Ovary (tissue), 9 donors: ENCODE measurements around the gene HOXC4. TPM values are rescaled to one million over a fixed set of nuclear protein-coding genes. Genes with fewer than 3 reads are reported as not detected.

Experiments used
- DNase-seq, 5 donors: peaks; one replicate each; pipeline ENCODE4 v3.0.0-alpha.2; 2019 to 2020
- H3K27ac ChIP-seq, 2 donors: fragments of 200-600 bp; one replicate each; pipeline versions ENCODE4 v1.5.1 to v1.8.0; 2019 to 2022
- H3K27me3 ChIP-seq: fragments of 200-600 bp; one replicate; pipeline ENCODE4 v1.8.0; 2022
- H3K36me3 ChIP-seq: fragments of 200-600 bp; sonication (generic); one replicate; pipeline ENCODE4 v1.5.1; 2019
- H3K4me1 ChIP-seq: one replicate; pipeline ENCODE4 v1.8.1; 2013; ENCODE audit warnings: mild to moderate bottlenecking, moderate library complexity; ENCODE audit not compliant: insufficient read depth
- H3K4me3 ChIP-seq: fragments of 200-600 bp; sonication (generic); one replicate; pipeline ENCODE4 v1.5.1; 2017
- H3K9me3 ChIP-seq, 2 donors: fragments of 200-600 bp in 1 of 2; sonication (generic) in 1 of 2; one replicate each; pipeline versions ENCODE4 v1.5.1 to v1.8.1; 2013 to 2019; ENCODE audit warnings: mild to moderate bottlenecking in 1 of 2, moderate library complexity in 1 of 2
- EP300 ChIP-seq: sonication (generic); formaldehyde crosslinking; IDR thresholded peaks from one replicate; pipeline ENCODE4 v1.6.1; 2017; ENCODE audit warnings: antibody characterized with exemption
- POLR2A ChIP-seq: fragments of 450-650 bp; IDR thresholded peaks from one replicate; pipeline ENCODE4 v1.6.1; 2017; ENCODE audit warnings: antibody characterized with exemption, mild to moderate bottlenecking, moderate library complexity
- WGBS, 3 donors: extraction: QIAGEN DNeasy Blood & Tissue Kit in 1 of 3; methylation state at CpG; one replicate each; pipeline versions ENCODE4 v1.1.5 to v1.1.7; 2013 to 2017; 5-methylcytosine and 5-hydroxymethylcytosine counted together
- intact Hi-C, 4 donors: fragments of 100-400 bp; cut with DNase I; formaldehyde crosslinking; loops; one replicate each; pipeline versions ENCODE4 v1.11.0 to v1.15.1; 2022 to 2023
- polyA plus RNA-seq, 2 donors: library from polyadenylated mRNA; stranded (reverse); fragments of 200-250 nt in 1 of 2; fragments of 350-450 nt in 1 of 2; fragmentation: Illumina TruSeq in 1 of 2; extraction: RNeasy Lipid Tissue Mini Kit (QIAGEN cat#74804) in 1 of 2; gene quantifications; one replicate each; pipeline ENCODE4 v1.2.3, GENCODE V29; 2013 to 2014
- total RNA-seq, 7 donors: library from RNA; depleted of rRNA in 2 of 7; stranded (reverse); fragments of >200 nt in 2 of 7; fragmentation: NEBNext Ultra II Directional in 3 of 7; extraction: Animal tissue kit (Norgen Biotek cat#: 25700) in 3 of 7; gene quantifications; one replicate each; pipeline versions ENCODE4 v1.1.0 to v1.2.4, GENCODE V29; 2016 to 2023
- TF ChIP-seq, protein P1 (sequence below), 3 donors: fragments of 450-650 bp in 2 of 3; fragments of 200-600 bp in 1 of 3; IDR thresholded peaks; one replicate each; pipeline versions ENCODE4 v1.5.1 to v1.8.0; 2016 to 2022; ENCODE audit warnings: antibody characterized with exemption in 3 of 3, mild to moderate bottlenecking in 1 of 3
- donor health status: DM: no; HTN: no; CAD: no; lungs with moderate emphysema.
- donor health status: DM: no; HTN: no; CAD: no.
- donor health status: Bipolar disorder and iron deficiency.
- donor health status: DM: yes; HTN: yes; CAD: no.
- donor health status: DM: no; HTN: no; CAD: no.
- donor health status: DM: yes; HTN: yes; CAD: no.

Gene HOXC4
- total and polyA plus RNA-seq, 9 donors, result 3.3 to 21.8 (median 11.5) TPM

GRCh38 chr12:54050482-54050810 lies 3.2 kb upstream of the HOXC4 start:
- DNase-seq, result no peak
- Histone ChIP-seq H3K9me3 (no peaks in the 10 kb centered on the region), H3K4me1 (peaks cover 7% of the 10 kb centered on the region), H3K36me3 (no peaks in the 10 kb centered on the region), H3K27me3 (no peaks in the 10 kb centered on the region), H3K4me3 (no peak overlapping the region), H3K27ac (no peak overlapping the region)
- intact Hi-C loops, result no loop called here
- TF ChIP-seq EP300 (no peak), POLR2A (no peak)
- TF ChIP-seq, protein P1, sequence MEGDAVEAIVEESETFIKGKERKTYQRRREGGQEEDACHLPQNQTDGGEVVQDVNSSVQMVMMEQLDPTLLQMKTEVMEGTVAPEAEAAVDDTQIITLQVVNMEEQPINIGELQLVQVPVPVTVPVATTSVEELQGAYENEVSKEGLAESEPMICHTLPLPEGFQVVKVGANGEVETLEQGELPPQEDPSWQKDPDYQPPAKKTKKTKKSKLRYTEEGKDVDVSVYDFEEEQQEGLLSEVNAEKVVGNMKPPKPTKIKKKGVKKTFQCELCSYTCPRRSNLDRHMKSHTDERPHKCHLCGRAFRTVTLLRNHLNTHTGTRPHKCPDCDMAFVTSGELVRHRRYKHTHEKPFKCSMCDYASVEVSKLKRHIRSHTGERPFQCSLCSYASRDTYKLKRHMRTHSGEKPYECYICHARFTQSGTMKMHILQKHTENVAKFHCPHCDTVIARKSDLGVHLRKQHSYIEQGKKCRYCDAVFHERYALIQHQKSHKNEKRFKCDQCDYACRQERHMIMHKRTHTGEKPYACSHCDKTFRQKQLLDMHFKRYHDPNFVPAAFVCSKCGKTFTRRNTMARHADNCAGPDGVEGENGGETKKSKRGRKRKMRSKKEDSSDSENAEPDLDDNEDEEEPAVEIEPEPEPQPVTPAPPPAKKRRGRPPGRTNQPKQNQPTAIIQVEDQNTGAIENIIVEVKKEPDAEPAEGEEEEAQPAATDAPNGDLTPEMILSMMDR (IDR thresholded peaks at IDR 0.05), result no peak
- 69 to 77% (median 75%) methylated on average over 2 of the region's 2 CpGs for whole genome bisulfite sequencing, 3 donors

DNA sequence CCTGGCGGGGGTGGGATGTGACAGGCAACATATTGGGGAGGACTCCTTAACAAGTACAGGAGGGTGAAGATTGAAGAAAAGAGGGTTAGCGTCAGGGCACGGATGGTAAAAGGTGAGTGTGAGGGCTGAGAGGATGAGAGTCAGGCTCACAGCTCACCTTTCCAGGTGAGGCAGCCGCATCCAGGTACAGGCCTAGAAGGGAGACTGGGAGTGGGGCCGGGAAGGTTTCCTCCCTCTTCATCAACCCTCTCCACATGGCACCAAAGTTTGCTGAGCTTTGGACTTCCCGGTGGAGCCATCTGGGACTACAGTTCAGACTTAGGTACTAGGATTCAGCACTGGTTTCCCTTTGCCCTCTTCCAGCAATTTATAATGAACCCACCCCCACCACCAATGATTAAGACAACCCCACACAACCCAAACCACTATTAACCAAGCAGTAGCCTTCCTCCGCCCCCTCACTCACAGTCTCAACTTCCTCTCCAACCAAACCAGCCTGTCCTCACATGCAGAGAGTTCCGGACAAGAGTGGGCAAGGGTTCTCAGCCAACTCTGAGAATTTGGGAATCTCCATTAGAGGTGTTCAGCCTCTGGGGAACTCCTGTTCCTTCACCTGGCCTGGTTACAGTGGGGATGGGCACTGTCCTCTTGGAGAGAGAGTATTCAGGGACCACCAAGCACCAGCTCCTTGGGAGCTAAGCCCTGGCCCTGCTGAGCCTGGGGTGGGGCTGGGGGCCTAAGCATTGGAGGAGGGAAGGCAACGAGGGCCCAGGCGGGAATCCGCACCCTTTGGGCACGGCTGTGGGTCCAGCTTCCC lies 2.4 kb upstream of the HOXC4 start:
- Histone ChIP-seq H3K27me3 (no peaks in the 10 kb centered on the region), H3K4me3 (no peak overlapping the region), H3K36me3 (no peaks in the 10 kb centered on the region), H3K27ac (peak overlapping the region in 1 of 2 donors; percentile 19), H3K4me1 (peaks cover 7% of the 10 kb centered on the region), H3K9me3 (no peaks in the 10 kb centered on the region)
- DNase-seq, result peak in 1 of 5 donors; percentile 31
- WGBS, 3 donors, result 83 to 86% (median 84%) methylated on average over 12 of the region's 12 CpGs
- TF ChIP-seq EP300, result no peak
- TF ChIP-seq POLR2A, result no peak
- TF ChIP-seq, protein P1 (IDR thresholded peaks at IDR 0.05), result no peak
- intact Hi-C loops, result no loop called here

- intact Hi-C loops, result no loop called here
- H3K27me3 ChIP-seq, result no peaks in the 10 kb centered on the region
- no peaks in the 10 kb centered on the region for H3K9me3 ChIP-seq
- no peak overlapping the region for H3K4me3 ChIP-seq
- H3K4me1 ChIP-seq, result peaks cover 7% of the 10 kb centered on the region
- TF ChIP-seq POLR2A (no peak), EP300 (no peak)
- TF ChIP-seq, protein P1 (IDR thresholded peaks at IDR 0.05), result no peak
- peak in 2 of 5 donors; percentile 42 to 45 for DNase-seq
- no peaks in the 10 kb centered on the region for H3K36me3 ChIP-seq
- H3K27ac ChIP-seq, result peak overlapping the region in 1 of 2 donors; percentile 58
- 63 to 80% (median 64%) methylated on average over 24 of the region's 24 CpGs for WGBS, 3 donors
Observed at GRCh38 chr12:54051874-54052437, 1.7 kb upstream of the HOXC4 start.

- intact Hi-C loops, result no loop called here
- no peaks in the 10 kb centered on the region for H3K9me3 ChIP-seq
Observed at GRCh38 chr12:54052438-54053002, 1.1 kb upstream of the HOXC4 start.

More at GRCh38 chr12:54052438-54053002, 1.1 kb upstream of the HOXC4 start:
- 16 to 35% (median 25%) methylated on average over 10 of the region's 10 CpGs for WGBS, 3 donors
- DNase-seq, result peak; percentile 28 to 58 (median 51)
- Histone ChIP-seq H3K4me3 (no peak overlapping the region), H3K27ac (peak overlapping the region in 1 of 2 donors; percentile 58), H3K4me1 (peaks cover 7% of the 10 kb centered on the region), H3K36me3 (no peaks in the 10 kb centered on the region), H3K27me3 (no peaks in the 10 kb centered on the region)
- TF ChIP-seq EP300 (no peak), POLR2A (no peak)
- TF ChIP-seq, protein P1 (IDR thresholded peaks at IDR 0.05), result no peak
